GM21360 (cell line): ENCODE results near the gene SERPIND1.
"Not testable (repeated sequence)": the region's sequence is repeated elsewhere in the genome, so short reads cannot be mapped to it uniquely, and the experiment has no call there.

Experiments
- ATAC-seq: cut with Tn5 transposase; IDR thresholded peaks from one replicate; pipeline ENCODE4 v1.9.1; 2021; ENCODE audit warnings: mild to moderate bottlenecking, moderate library complexity; ENCODE audit not compliant: unreplicated experiment

Gene SERPIND1, protein sequence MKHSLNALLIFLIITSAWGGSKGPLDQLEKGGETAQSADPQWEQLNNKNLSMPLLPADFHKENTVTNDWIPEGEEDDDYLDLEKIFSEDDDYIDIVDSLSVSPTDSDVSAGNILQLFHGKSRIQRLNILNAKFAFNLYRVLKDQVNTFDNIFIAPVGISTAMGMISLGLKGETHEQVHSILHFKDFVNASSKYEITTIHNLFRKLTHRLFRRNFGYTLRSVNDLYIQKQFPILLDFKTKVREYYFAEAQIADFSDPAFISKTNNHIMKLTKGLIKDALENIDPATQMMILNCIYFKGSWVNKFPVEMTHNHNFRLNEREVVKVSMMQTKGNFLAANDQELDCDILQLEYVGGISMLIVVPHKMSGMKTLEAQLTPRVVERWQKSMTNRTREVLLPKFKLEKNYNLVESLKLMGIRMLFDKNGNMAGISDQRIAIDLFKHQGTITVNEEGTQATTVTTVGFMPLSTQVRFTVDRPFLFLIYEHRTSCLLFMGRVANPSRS

DNA sequence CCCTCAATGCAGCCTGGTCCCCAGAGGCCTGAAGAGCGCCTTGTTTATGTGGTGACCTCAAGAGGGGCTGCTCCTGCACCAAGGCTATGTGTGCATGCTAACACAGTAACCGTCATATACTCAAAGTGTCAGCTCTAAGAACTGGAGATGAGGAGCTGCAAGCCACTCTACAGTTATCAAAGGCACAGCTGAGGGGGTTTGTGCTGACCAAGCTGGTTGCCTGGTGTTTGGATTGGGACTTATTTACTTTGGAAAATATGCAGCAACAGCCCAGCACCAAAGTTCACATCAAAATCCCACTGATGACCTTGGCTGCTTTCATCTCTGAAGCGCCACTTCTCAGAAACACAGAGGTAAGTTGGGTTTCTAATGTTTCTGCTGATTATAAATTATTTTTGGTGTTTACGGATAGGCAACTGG lies at the start of gene SERPIND1:
Gene SERPIND1, plus strand, starts transcription at position 321 of the 420 bp plus-strand sequence. CDS start 5,200 bp downstream, outside the sequence.
- ATAC-seq: no peak

DNA sequence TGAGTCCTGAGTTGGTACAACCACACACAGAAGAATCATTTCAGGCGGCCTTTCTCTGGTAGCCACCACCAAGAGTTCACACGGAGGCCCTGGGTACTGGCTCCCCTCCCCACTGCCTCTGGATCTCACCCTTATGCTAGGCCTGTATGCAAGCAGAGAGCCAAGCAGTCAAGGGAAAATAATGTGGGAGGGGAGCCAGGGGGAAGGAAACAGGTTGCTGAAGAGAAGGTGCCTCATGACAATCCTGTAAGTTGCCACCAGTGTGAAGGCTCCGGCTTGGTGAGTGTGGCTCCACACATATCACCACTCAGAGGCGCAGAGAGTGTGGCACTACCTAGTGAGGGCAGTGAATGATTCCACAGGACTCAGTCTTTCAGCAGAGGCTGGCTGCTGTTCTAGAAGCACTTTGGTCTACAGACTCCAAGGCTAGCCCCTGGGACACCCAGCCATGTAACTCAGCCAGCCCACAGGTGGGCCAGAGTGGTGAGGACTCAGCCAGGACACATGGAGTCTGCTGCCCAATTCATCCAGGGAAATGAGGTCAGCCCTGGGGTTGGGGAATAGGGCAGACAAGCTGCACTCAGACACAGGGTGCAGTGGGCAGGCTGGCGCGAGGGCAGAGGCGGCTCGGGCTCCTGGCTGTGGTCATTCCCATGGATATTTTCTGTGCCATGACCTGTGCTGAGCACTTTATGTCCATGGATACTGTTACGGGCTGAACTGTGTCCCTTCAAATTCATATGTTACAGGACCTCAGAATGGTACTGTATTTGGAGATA lies 49.0 kb upstream of the SERPIND1 start:
- ATAC-seq: no peak

DNA sequence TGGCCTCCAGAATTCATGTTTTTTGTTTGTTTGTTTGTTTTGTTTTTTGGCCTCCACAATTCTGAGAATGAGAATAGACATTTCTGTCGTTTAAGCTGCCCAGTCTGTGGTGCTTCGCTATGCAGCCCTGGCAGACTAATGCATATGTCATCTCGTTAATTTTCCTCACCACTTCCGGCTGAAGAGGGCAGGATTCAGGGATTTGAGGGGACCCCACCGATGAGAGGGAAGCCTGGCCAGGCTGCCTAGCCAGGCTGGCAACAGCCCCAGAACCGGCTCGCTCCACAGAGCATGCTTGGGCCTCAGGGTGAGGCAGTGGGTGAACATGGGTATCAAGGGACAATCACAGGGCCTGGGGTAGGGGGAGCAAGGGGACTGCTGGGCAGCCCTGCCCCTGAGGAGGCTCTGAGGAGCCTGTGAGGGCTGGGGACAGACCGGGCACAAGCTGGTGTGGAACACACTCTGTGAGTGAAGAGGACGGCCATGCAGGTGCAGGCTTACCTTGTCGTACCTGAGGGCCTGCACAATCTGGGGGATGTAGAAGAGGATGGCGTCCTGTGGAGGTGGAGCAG lies 47.8 kb upstream of the SERPIND1 start:
- ATAC-seq: no peak

DNA sequence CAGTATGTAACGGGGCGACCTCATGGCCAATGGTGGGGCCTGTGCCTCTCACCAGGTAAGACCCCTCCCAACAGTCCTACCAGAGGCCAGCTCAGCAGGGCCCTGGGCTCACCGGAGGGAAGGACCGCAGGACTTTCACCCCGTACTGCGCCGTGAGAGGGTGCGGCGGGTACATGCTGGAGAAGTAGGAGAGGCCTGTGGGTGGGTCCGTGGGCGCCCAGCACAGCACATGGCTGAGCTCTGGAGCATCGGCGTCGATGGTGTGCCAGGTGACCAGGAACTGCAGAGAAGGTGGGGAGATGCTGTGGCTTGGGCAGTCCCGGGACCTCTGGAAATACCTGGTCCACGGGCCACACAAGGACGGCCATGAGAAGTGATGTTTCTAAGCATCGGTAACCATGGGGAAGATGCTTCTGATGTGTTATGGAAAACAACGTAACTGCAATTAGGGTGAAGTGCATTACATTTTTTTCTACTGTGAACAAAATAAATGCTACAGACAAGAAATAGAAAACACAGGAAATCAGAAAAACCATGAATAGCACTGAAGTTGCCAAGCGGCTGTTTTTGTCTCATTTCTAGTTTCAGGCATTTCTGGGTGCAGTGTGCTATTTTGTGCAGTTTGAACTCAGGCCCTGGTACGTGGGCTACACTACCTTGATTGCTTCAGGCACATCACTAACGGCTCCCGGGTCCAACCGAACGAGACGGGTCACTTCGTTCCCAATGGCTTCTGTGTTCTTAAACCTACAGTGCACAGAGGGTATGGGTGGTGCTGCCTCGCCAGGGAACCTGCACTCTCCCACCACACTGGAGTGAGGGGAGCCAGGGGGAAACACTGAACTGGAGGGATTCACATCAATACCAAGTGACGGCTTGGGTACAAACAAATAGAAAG lies 46.5 kb upstream of the SERPIND1 start:
- ATAC-seq: no peak

DNA sequence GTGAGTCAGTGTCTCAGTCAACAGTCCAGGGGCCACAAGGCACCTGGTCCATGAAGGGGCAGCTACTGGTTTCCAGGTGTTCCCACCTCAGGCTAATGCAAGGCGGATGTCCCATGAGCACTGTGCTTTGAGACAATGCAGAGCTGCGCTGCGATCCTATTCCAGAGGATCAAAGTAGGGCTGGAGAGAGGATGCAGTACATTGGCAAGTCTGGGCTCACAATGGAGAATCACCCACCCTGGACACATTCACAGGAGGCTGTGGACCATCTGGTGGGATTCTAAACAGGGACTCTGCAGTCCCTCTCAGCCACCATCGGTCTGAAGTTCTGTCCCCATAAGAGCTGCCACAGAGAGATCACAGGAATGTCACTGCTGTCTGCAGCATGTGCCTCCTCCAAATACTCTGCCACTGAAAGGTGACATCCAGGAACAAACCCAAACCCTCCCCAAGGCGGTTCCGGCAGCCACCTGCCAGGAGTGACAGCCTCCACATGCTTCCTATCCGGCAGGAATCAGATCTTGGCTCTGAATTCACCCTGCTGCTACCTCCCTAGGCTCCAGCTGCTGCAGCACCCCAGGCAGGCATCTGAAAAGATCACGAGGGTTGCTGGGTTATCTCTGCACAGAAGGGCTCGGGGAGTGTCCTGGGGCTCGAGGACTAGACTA lies 45.3 kb upstream of the SERPIND1 start:
- no peak for ATAC-seq

DNA sequence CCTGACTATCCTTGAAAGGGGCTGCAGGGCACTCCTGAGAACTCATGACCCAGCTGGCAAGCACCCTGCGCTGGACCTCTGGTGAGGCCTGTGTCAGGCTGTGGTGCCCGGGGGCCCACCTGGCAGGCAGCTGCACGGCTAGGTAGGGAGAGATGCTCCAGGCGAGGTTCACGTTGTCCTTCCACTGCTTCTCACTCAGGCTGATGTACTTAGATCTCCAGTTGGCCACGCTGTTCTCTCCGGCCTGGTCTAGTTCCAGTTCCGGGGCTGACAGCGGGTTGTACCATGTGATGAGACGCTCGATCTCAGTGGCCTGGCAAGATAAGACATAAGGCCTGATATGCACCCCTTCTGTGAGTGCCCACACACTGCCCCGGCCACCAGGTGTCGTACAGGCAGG lies 44.7 kb upstream of the SERPIND1 start:
- no peak for ATAC-seq

DNA sequence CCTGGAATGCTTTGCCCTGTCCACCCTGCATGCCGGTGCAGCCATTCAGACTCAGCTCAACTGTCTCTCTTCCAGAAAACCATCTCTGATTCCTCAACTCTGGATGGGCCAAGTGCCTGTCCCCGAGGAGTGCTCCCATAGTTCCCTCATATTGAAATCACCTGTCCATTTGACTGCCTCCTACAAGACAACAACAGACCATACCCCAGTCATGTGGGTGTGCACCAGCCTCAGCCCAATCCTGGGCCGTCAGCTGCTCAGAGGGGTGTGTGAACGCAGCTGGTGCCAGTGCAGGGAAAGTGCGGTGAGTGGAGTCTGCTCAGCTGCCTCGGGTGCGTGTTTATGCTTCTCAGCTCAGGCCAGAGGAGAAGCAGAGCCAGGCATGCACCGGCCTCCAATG lies 41.5 kb upstream of the SERPIND1 start:
- not testable (repeated sequence) for ATAC-seq

DNA sequence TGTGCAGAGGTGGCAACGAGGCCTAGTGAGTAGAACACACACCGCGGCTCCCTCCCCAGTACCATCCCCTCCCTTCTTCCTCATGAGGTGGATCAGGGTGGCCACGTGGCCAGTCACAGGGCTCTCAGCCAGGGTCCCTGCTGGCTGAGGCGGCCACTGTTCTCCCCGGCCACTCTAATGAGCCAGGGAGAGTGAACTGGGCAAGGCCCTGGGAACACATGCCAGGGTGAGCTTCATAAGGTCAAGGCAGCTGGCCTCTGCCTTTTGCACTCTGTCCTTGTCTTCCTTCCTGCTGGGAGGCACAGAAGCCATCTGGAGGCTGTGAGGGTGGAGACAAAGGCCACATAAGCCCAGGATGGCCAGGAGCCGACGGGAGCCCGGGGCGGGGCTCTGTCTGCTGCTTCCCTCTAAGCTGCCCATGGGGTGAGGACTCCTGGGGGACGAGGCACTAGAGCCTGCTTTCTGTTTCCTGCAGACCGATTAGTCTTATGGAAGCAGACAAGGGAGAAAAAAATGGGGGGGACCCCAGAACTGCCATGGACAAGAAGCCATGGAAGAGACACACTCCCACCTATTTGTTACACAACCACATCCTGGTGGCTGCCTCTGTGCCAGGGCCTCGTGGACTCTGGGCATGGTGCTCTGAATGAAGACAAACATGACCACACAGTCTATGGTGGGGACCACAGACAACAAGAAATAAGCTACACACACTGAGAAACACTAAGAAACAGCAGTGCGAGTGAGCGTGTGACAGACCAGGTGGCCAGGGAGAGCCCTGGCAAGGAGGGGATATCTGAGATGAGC lies 38.4 kb upstream of the SERPIND1 start:
- not testable (repeated sequence) for ATAC-seq

DNA sequence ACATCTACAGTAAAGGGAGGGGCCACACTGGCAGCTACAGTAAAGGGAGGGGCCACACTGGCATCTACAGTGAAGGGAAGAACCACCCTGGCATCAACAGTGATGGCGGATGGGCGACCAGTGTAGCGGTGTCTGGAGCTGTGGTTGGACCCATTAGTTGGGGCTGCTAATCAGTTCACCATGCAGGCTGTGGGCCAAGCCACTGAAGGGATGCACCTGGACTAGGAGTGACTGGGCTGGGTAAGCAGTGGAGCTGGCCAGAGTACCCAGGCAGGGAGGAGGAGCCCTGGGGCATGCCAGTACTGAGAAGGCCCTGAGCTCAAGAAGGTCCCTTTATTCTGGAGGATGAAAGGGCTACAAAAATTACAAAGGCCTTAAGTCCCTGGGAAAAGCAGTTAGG lies 37.0 kb upstream of the SERPIND1 start:
- not testable (repeated sequence) for ATAC-seq

DNA sequence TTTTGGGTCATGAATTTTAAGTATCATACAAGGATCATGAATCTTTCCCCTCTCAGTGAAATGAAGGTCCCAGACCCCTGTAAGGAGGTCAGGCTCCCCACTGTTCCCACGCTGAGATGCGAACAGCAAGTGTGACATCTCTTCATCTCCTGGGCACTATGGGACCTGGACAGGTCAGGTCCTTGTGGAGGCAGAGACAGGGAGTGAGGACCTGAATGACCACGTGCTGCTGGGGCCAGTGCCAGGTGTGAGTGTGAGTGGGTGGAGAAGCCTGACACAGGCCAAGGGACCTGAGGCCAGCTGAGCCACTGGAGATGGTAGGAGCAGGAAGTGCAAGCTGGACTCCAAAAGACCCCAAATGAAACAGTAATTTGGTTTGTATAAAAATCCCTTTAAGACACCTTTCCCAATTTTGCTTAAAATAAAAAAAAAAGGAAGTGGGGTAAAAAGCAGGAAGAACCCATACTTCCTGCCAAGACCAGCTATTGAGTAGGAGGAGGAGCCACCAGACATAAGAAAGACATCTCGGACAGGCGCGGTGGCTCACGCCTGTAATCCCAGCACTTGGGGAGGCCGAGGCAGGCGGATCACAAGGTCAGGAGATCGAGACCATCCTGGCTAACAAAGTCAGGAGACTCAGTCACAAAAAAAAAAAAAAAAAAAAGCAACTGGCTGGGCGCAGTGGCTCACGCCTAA lies 35.4 kb upstream of the SERPIND1 start:
- ATAC-seq: no peak

DNA sequence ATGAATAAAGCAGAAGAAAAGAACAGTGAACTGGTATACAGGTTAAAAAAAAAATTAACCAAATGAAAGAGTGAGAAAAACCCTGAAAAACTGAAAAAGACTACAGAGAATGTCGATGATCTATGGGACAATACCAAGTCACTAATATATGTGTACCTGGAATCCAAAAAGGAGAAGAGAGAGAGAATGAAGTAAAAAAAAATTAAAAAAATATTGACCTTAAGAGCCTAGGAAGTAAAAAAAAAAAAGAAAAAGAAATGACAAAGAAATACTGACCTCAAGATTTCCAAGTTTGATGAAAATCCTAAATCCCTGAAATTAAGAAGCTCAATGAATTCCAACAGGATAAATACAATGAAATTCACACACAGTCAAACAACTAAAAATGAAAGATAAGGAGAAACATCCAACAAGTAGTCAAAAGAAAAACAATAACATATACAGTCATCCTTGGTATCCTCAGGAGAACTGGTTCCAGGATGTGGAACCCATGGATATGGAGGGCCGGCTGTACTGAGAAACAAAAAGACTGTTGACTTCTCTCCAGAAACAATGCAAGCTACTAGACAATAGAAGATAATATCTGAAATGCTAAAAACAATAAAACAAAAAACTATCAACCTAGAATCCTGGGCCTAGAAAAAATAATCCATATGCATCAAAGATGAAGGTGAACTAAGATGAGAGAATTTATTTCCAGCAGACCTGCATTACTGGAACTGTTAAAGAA lies 33.5 kb upstream of the SERPIND1 start:
- no peak for ATAC-seq

DNA sequence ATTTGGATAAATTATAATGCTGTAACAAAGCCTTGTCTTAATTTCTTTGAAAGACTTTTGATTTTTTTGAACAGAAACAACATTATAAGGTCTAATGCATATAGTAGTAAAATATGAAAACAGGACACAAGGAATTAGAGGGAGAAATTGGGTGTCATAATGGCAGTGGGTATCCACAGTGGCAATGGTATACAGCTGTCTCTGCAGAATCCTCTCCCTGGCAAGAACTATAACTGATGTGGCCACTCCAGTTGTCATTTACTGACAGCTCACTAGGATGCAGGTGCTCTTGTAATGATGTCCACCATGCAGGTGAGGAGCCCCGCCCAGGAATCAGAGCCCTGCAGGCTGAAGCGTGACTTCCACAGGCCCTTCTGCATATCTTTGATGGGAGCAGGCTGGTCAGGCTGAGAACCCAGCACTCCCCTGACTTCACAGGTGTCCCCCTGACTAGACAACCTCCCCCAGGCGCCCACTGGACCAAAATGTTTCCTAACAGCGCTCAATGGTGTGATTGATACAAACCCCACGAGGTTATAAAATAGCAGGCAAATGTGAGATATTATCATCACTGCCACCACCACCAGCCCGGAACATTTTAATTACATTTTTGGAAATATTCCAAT lies 32.8 kb upstream of the SERPIND1 start:
- no peak for ATAC-seq

DNA sequence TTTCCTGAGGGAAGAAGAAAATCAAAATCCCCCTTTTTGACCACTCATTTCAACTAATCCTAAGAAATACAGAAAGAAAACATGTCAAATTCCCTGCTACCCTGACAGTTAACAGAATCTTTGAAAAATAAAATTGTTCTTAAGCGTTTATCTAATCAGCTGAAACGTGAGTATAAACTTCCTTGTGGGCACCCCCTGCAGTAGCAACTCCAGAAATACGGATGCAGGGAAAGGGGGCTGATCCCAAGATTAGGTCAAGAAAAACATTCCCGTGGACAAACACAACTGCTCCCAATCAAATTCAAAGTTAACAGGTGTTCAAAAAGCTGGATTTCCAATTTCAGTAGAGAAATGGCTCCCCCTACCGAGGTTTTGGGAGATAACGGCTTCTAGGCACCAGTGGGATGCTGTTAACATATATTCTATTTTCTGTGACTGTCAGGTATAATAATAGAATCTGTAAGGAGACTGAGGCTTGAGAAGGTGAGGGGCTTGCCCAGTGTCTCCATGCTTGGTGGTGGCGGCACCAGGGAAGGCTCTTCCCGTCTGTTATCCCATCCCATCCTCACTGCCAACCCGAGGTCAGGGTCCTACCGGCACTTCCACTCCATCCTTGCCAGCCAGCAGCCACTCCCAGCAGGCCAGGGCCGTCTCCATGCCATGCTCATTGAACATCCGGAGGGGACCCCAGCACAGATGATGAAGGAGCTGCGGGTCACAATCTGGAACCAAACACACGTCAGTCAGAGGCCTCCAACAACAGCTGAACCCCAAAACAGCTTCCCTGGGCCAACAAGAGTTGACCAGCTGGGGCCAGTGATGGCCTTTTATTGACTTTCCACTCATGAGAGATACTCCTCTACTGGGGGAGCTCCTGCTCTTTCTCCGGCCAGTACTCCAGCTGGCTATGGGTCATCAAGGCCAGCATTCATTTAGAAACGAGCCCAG lies 32.0 kb upstream of the SERPIND1 start:
- no peak for ATAC-seq

DNA sequence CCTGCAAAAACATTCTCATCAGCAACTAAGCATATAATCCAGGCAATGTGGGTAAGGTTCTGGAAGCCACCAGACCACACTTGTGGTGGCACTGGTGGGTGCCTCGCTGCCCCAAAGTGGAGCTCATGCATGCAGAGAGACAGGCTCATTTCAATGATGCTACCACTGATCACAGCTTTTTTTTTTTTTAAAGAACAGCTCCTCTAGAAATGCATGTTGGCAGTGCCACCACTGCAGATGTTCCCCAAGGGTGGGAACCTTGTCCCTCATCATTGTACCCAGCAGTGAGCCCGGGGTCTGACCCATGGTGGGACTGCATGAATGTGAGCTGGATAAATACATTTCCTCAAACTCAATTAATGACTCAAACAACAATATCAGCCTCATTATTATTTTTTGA lies 31.1 kb upstream of the SERPIND1 start:
- ATAC-seq: no peak

DNA sequence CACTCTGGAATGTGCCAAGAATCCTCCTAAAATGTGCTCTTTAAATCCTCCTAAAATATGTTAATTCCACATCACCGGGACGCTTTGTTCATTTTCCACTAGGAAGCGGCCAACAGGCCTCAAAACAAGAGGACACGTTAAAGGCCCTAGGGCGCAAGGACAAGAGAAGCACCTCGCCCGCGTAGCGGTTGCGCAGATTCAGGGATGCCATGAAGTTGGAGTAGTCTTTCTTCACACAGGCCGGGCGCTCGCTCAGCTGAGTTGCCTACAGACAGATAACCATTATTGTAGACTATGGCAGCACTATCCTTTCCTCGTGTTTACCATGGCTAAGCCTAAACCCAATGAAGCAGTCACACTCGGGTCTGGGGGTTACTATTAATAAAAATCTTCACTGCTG lies 29.5 kb upstream of the SERPIND1 start:
- ATAC-seq: no peak

DNA sequence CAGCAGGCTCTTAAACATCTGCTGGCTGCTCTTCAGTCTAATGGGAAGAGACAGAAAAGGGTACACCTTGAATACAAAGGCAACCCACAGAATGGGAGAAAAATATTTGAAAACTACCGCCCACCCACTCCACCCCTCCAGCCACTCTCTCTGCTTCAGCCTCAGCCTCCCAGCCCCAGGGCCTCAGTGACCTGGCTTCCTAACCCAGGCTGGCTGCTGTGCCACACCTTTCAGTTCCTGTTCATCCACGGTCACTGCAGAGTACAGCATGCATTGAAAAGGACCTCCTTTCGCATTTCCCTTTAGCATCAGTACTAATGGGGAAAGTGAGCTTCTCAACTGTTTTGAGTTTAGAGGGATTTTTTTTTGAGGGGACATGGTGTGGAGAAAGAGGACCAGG lies 28.8 kb upstream of the SERPIND1 start:
- no peak for ATAC-seq
